OCI-LY1 (cell line): ENCODE measurements around the gene RNGTT.

Experiments
- H2AFZ ChIP-seq: fragments of 200-600 bp; sonication (generic), shearing (Covaris generic); 2 replicates; pipeline ENCODE4 v1.6.0; 2014; ENCODE audit warnings: antibody characterized with exemption, mild to moderate bottlenecking, low read length
- H3F3A ChIP-seq: fragments of 200-600 bp; sonication (generic), shearing (Covaris generic); 2 replicates; pipeline ENCODE4 v1.6.0; 2014; ENCODE audit warnings: mild to moderate bottlenecking, antibody characterized with exemption, low read length, moderate library complexity; ENCODE audit not compliant: insufficient read depth
- H3K27ac ChIP-seq: fragments of 200-600 bp; sonication (generic); 2 replicates; pipeline ENCODE4 v1.5.1; 2014; ENCODE audit warnings: low read length, mixed run types, mild to moderate bottlenecking, low read depth; ENCODE audit not compliant: poor library complexity, severe bottlenecking
- H3K27me3 ChIP-seq: fragments of 200-600 bp; sonication (generic); 2 replicates; pipeline ENCODE4 v1.6.0; 2014; ENCODE audit warnings: antibody characterized with exemption, mild to moderate bottlenecking, low read length, moderate library complexity; ENCODE audit not compliant: insufficient read depth
- H3K36me3 ChIP-seq: fragments of 200-600 bp; sonication (generic); 2 replicates; pipeline ENCODE4 v1.6.1; 2014; ENCODE audit warnings: mild to moderate bottlenecking, antibody characterized with exemption, low read length, moderate library complexity, mixed read lengths; ENCODE audit not compliant: insufficient read depth
- H3K4me1 ChIP-seq: fragments of 200-600 bp; sonication (generic); 2 replicates; pipeline ENCODE4 v1.5.1; 2014; ENCODE audit warnings: mild to moderate bottlenecking, low read length, moderate library complexity; ENCODE audit not compliant: insufficient read depth, severe bottlenecking
- H3K4me2 ChIP-seq: fragments of 200-600 bp; sonication (generic), shearing (Covaris generic); 2 replicates; pipeline ENCODE4 v1.6.1; 2014; ENCODE audit warnings: low read length
- H3K4me3 ChIP-seq: fragments of 200-600 bp; sonication (generic); 2 replicates; pipeline ENCODE4 v1.5.1; 2014; ENCODE audit warnings: low read length, low read depth, mild to moderate bottlenecking, mixed read lengths; ENCODE audit not compliant: poor library complexity, severe bottlenecking
- H3K79me2 ChIP-seq: fragments of 200-600 bp; shearing (Covaris generic); 2 replicates; pipeline ENCODE4 v1.6.1; 2016; ENCODE audit warnings: mixed run types, low read length, mixed read lengths; ENCODE audit not compliant: insufficient read depth
- H3K9ac ChIP-seq: fragments of 200-600 bp; sonication (generic), shearing (Covaris generic); 2 replicates; pipeline ENCODE4 v1.6.1; 2014; ENCODE audit warnings: mild to moderate bottlenecking, low read length, mixed read lengths
- H3K9me2 ChIP-seq: fragments of 200-600 bp; sonication (generic), shearing (Covaris generic); 2 replicates; pipeline ENCODE4 v1.6.1; 2014; ENCODE audit warnings: low read depth, mild to moderate bottlenecking, low read length, mixed read lengths
- H3K9me3 ChIP-seq: fragments of 200-600 bp; shearing (Covaris generic); 2 replicates; pipeline ENCODE4 v1.6.1; 2014; ENCODE audit warnings: low read length, mixed read lengths
- H4K20me1 ChIP-seq: fragments of 200-600 bp; sonication (generic), shearing (Covaris generic); 2 replicates; pipeline ENCODE4 v1.6.0; 2016; ENCODE audit warnings: mild to moderate bottlenecking, low read length; ENCODE audit not compliant: insufficient read depth
- CTCF ChIP-seq: fragments of 200-600 bp; sonication (generic), shearing (Covaris generic); IDR thresholded peaks from 2 replicates; pipeline ENCODE4 v1.5.1; 2017; ENCODE audit warnings: mild to moderate bottlenecking, antibody characterized with exemption, low read length, moderate library complexity, mixed read lengths
- EZH2 ChIP-seq: fragments of 200-600 bp; sonication (generic), shearing (Covaris generic); IDR thresholded peaks from 2 replicates; pipeline ENCODE4 v1.8.0; 2017; ENCODE audit warnings: borderline replicate concordance, mixed run types, mild to moderate bottlenecking, antibody characterized with exemption, low read length, moderate library complexity, mixed read lengths

The RNGTT gene

GRCh38 chr6:88985901-88986300 lies 22.5 kb upstream of the RNGTT start:
- Histone ChIP-seq H3K9me2 (no peaks in the 10 kb centered on the region), H3K4me3 (no peak overlapping the region), H3K79me2 (no peaks in the 10 kb centered on the region), H3K27ac (no peak overlapping the region), H3K4me2 (no peak overlapping the region), H4K20me1 (no peaks in the 10 kb centered on the region), H2AFZ (no peak overlapping the region), H3K9ac (no peak overlapping the region), H3F3A (no peaks in the 10 kb centered on the region), H3K4me1 (no peaks in the 10 kb centered on the region), H3K9me3 (no peaks in the 10 kb centered on the region), H3K27me3 (no peaks in the 10 kb centered on the region), H3K36me3 (no peaks in the 10 kb centered on the region)
- TF ChIP-seq EZH2, result no peak
- no peak for TF ChIP-seq CTCF

DNA sequence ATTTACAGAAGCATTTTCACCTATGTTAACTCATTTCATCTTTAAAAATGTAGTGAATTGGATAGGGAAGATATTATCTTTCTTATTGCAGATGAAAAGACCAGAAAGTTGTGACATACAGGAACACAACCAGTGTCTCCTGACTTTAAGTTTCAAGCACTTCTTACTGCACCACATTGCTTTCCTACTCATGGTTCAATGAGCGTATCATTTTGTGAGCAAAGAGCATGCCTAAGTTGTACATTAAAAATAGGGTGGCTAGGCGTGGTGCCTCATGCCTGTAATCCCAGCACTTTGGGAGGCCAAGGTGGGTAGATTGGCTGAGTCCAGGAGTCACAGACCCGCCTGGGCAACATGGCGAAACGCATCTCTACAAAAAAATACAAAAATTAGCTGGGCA lies 21.2 kb upstream of the RNGTT start:
- H3K9me2 ChIP-seq, result no peaks in the 10 kb centered on the region
- no peak overlapping the region for H3K4me3 ChIP-seq
- no peak overlapping the region for H3K27ac ChIP-seq
- no peaks in the 10 kb centered on the region for H3K79me2 ChIP-seq
- H3K4me1 ChIP-seq, result no peaks in the 10 kb centered on the region
- no peaks in the 10 kb centered on the region for H3K9me3 ChIP-seq
- H4K20me1 ChIP-seq, result no peaks in the 10 kb centered on the region
- H3K36me3 ChIP-seq, result no peaks in the 10 kb centered on the region
- no peak for TF ChIP-seq CTCF
- no peak for TF ChIP-seq EZH2
- no peaks in the 10 kb centered on the region for H3K27me3 ChIP-seq
- no peak overlapping the region for H3K9ac ChIP-seq
- no peak overlapping the region for H3K4me2 ChIP-seq
- H3F3A ChIP-seq, result no peaks in the 10 kb centered on the region
- no peak overlapping the region for H2AFZ ChIP-seq

- Histone ChIP-seq H3K9ac (no peak overlapping the region), H3K4me1 (no peaks in the 10 kb centered on the region), H3F3A (no peaks in the 10 kb centered on the region), H4K20me1 (no peaks in the 10 kb centered on the region), H2AFZ (no peak overlapping the region), H3K36me3 (no peaks in the 10 kb centered on the region), H3K4me3 (no peak overlapping the region), H3K27ac (no peak overlapping the region), H3K4me2 (no peak overlapping the region), H3K27me3 (no peaks in the 10 kb centered on the region), H3K9me2 (no peaks in the 10 kb centered on the region), H3K9me3 (no peaks in the 10 kb centered on the region), H3K79me2 (no peaks in the 10 kb centered on the region)
- no peak for TF ChIP-seq CTCF
- TF ChIP-seq EZH2, result no peak
Measured at GRCh38 chr6:88984152-88984551, 20.7 kb upstream of the RNGTT start.
